Right lobe of liver (tissue), 4 donors: ENCODE results near the gene POLR1D.

Source experiments
- CTCF ChIP-seq, 4 donors: fragments of 200-600 bp in 3 of 4; fragments of 450-650 bp in 1 of 4; IDR thresholded peaks; one replicate each; pipeline versions ENCODE4 v1.5.1 to v1.8.0; 2016 to 2022; ENCODE audit warnings: antibody characterized with exemption in 4 of 4, mild to moderate bottlenecking in 2 of 4
- POLR2A ChIP-seq: fragments of 450-650 bp; IDR thresholded peaks from one replicate; pipeline ENCODE4 v1.6.1; 2017; ENCODE audit warnings: antibody characterized with exemption, mild to moderate bottlenecking
- donor health status: DM: no; HTN: no; CAD: no.
- donor health status: DM: no; HTN: no; CAD: no.
- donor health status: DM: no; HTN: yes; CAD: no.

GRCh38 chr13:27644302-27644701, 22.6 kb downstream of the POLR1D start:
- TF ChIP-seq CTCF (IDR thresholded peaks at IDR 0.05) (no peak), POLR2A (no peak)
